HG02973 (cell line): ENCODE data around the gene SERPINA4.

ENCODE experiments used
- ATAC-seq: cut with Tn5 transposase; IDR thresholded peaks from one replicate; pipeline ENCODE4 v1.9.1; 2021; ENCODE audit warnings: moderate library complexity; ENCODE audit not compliant: unreplicated experiment

Gene SERPINA4

GRCh38 chr14:94542111-94542810 lies 19.0 kb upstream of the SERPINA4 start:
- no peak for ATAC-seq

DNA sequence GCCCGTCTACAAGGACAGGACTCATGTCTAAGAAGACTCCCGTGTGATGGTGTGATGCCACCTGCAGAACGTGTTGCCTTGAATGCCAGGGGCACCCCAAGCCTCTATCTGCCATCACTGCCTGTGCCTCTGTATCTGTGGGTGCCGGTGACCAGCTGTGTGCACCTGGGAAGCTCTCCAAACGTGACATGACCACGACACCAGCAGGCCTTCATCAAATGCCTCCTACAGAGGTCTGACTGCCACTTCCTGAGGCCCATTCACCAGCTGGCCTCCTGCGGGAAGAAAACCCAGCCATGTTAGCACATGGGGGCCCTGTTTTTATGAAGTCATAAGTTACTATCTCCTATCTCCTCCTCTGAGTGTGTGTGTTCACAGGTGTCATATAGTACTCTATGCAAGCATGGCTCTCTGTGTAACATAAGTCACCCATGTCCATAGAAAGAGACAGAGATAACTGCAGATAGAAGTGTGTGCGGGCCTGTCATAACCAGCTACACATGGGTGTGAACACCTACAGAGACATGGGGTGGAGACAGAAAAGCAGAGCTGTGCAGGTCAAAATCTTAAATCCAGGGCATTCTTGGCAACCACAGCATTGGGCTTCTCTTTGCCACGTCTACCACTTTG lies 18.3 kb upstream of the SERPINA4 start:
- ATAC-seq: no peak

- ATAC-seq: no peak
These were observed 17.7 kb upstream of the SERPINA4 start for GRCh38 chr14:94543449-94544124.

DNA sequence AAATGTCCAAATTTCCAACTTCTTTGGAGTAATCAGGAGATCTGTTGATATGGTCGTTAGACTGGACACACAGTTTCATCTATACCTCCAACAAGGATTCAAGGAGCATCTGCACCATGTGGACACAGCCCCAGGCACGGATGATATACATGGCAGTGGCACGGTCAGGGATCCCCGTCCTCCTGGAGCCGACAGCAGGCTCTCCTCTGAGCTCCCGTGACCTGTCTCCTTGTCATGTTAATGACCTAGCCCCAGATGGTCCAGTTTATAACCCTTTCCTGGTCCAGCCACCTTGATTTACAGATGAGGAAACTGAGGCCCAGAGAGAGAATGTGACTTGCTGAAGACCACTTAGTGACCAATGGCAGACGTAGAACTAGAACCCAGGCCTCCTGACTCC lies 16.5 kb upstream of the SERPINA4 start:
- no peak for ATAC-seq

- ATAC-seq: no peak
These were observed 16.0 kb upstream of the SERPINA4 start for GRCh38 chr14:94545131-94545841.

DNA sequence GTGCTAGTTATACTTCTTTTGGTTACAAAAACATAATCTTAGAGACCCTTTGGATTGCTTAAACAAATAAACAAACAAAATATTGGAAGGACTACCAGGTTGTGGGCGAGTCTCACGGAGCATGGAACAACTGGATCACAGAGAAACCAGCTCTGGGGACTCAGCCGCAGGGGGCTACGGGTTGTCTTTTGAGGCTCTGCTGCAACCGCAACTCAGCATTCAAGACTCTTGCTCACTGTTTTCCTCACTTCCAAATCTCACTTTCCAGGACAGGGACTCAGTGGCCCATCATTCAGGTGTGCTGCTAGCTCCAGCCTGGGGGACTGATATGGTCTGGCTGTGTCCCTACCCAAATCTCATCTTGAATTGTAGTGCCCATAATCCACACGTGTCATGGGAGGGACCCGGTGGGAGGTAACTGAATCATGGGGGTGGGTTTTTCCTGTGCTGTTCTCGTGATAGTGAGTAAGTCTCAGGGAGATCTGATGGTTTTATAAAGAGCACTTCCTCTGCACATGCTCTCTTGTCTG lies 14.0 kb upstream of the SERPINA4 start:
- no peak for ATAC-seq

DNA sequence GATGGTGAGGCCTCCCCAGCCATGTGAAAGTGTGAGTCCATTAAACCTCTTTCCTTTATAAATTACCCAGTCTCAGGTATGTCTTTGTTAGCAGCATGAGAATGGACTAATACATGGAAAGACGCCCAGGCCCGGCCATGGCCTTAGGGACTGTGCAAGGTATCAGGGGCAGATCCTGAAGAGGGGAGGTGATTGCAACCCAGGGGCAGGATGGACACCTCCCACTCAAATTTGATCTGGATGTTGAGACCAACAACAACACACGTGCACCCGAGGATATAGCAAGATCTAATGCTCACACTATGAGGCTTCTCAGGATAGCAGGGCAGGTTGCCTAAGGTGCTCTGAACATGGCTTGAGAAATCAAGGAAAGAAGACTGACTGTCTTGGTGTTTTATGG lies 13.5 kb upstream of the SERPINA4 start:
- no peak for ATAC-seq

DNA sequence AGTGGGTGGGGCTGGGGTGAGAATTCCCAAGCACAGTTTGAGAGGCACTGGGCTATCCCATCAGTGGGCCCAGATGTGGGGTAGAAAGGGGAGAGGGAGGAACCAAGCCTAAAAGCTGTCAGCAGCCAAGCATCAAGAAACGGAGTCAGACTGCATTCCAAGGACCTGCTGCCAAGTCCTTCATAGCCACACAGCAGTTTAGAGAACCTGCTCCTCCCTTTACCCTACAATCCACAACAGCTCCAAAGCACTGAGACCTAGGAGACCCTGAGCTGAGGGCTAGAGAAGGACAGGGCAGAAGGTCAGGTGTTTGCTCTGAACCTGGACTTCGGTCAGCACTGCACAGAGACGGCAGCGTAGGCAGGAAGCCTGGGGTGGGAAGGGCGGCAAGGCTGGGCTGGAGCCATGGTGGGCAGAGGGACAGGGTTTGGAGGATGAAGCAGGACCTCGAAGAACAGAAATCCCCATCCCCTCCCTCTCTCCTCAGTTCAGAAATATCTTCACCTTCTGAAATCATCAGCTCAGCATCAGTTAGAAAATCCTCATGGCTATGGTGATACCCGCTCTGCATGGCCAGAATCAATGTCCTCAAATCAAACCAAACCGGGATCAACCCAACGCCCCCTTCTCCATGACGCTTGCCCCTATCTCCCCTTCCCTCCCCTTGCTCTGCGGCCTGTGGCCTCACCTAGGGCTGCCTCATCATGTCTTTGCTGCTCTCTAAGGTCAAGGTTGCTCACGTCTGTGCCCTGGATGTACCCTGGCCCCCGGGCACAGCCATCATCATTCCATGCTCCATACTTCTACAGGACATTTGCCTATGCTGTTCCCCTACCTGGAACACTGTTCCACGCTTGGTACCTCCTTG lies 12.9 kb upstream of the SERPINA4 start:
- ATAC-seq: no peak

- no peak for ATAC-seq
These were observed 11.9 kb upstream of the SERPINA4 start for GRCh38 chr14:94548999-94549985.

DNA sequence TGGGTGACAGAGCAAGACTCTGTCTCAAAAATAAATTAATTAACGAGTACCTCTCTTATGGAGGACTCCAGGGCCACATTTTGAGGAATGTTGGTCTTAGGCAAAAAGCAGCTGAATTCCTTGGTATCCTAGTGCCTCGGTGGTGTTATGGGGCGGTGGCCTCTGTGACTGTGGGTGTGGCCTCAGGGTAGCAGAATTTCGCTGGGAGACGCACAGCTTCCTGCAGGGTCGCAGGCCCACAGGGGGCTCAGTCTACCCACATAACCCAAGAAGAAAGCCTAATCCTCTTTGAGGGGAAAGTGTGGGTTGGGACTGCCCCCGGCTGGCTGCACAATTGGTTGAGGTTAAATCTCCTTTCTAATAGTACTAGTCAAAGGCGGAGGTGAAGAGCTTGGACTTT lies 11.2 kb upstream of the SERPINA4 start:
- ATAC-seq: no peak

DNA sequence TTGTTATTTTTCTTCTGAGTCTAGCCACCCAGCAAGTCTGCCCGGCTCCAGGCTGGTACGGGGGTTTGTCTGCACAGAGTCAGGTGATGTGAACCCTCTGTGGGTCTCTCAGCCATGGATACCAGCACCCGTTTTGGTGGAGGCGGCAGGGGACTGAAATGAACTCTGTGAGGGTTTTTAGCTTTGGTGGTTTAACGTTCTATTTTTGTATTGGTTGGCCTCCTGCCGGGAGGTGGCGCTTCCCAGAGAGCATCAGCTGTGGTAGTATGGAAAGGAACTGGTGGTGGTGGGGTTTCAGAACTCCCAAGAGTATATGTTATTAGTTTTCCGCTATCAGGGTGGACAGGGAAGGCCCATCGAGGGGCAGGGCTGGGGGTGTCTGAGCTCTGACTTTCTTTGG lies 5.3 kb upstream of the SERPINA4 start:
- ATAC-seq: no peak

DNA sequence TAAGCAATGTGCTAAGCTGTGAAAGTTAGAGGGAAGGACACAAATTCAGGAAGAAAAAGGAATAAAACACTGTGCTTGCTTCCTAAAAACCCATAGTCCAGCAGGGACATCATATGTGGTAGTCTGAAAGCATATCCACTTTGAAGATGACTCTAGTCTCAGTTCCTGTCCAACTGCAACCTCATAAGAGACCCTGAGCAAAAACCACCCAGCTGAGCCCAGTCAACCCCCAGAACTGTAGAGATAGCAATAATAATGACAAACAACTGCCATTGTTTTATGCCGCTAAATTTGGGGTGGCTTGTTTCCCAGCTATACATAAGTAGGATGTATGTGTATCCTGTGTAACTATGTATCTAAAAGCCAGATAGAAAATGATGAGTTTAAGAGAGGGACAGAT lies 3.9 kb upstream of the SERPINA4 start:
- ATAC-seq: no peak

GRCh38 chr14:94558842-94559241 lies 2.4 kb upstream of the SERPINA4 start:
- no peak for ATAC-seq

DNA sequence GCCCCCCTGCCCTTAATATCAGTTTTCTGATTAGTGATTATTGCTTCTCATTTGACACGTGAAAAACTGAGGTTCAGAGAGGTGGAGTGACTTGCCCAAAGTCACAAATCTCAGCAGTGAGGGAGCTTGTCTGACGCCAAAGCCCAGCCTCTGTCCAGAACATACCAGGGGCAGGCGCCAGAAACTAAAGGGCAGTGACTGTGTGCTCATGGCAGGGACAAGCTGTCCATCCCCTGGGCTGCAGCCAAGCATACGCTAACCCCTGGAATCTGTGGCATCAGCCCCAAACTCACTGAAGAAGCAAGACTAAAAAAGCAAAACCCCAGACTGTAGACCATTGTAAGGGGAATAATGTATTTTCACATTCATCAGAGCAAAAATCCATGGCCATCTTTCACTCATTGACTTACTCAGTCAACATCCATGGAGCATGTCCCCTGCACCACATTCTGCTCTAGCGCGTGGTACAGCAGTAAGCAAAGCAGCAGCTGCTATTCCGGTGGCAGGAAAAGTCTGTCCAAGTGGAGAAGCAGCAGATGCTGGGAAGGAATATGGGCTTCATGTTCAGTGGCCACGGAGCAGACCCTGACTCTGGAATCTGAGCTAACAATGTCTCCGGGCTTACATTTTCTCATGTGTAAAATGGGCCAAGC lies 1.5 kb upstream of the SERPINA4 start:
- ATAC-seq: no peak

- ATAC-seq: no peak
These were observed 964 bp upstream of the SERPINA4 start for GRCh38 chr14:94560291-94560665.

- ATAC-seq: no peak
These were observed 391 bp downstream of the SERPINA4 start for GRCh38 chr14:94561656-94562010.

DNA sequence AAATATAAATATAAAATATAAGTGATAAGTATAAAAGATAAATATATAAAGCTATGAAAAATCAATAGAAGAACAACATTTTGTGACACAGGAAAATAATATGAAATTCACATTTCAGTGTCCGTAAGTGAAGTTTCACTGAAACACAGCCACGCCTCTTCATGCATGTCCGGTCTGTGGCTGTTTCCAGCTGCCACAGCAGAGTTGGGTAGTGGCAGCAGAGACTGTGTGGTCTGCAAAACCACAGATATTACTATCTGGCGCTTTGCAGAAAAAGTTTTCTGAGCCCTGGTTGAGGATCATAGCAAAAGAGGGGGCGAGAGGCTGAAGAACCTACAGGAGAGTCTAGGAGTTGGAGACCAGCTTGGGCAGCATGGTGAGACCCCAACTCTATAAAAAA lies 780 bp downstream of the SERPINA4 start:
- ATAC-seq: no peak

- ATAC-seq: no peak
These were observed 2.0 kb downstream of the SERPINA4 start for GRCh38 chr14:94562941-94563883.
